Mesenchymal stem cell (in vitro differentiated cells and primary cell): ENCODE measurements around the gene CHCHD6.

Experiments
- DNase-seq: peaks from one replicate; pipeline ENCODE4 v3.0.0-alpha.2; 2013
- H2AFZ ChIP-seq: one replicate; pipeline ENCODE4 v1.6.1; 2013; ENCODE audit warnings: low read depth, mild to moderate bottlenecking, control low read depth, inconsistent platforms, low read length, moderate library complexity
- H2AK5ac ChIP-seq: 2 replicates; pipeline ENCODE4 v1.6.1; 2013; ENCODE audit warnings: low read length, moderate library complexity, mild to moderate bottlenecking, inconsistent platforms; ENCODE audit not compliant: severe bottlenecking
- H2BK120ac ChIP-seq: one replicate; pipeline ENCODE4 v1.6.1; 2013; ENCODE audit warnings: low read depth, mild to moderate bottlenecking, inconsistent platforms, low read length, moderate library complexity
- H2BK12ac ChIP-seq, 2 experiments: one replicate each; pipeline ENCODE4 v1.6.1; 2013; ENCODE audit warnings: inconsistent platforms in 2 of 2, low read length in 2 of 2, mild to moderate bottlenecking in 2 of 2, moderate library complexity in 2 of 2, control low read depth in 1 of 2
- H2BK15ac ChIP-seq: one replicate; pipeline ENCODE4 v1.6.1; 2013; ENCODE audit warnings: mild to moderate bottlenecking, low read depth, inconsistent platforms; ENCODE audit not compliant: poor library complexity, severe bottlenecking
- H2BK5ac ChIP-seq: 2 replicates; pipeline ENCODE4 v1.6.1; 2013; ENCODE audit warnings: low read depth, mild to moderate bottlenecking, low read length, control low read depth, inconsistent platforms; ENCODE audit not compliant: poor library complexity, severe bottlenecking
- H3K14ac ChIP-seq, 2 experiments: one replicate each; pipeline ENCODE4 v1.6.1; 2013; ENCODE audit warnings: inconsistent platforms in 2 of 2, low read length in 2 of 2, control low read depth in 1 of 2, mild to moderate bottlenecking in 1 of 2, moderate library complexity in 1 of 2
- H3K18ac ChIP-seq, 2 experiments: one replicate each; pipeline ENCODE4 v1.6.1; 2013; ENCODE audit warnings: inconsistent platforms in 2 of 2, low read length in 2 of 2, control low read depth in 1 of 2, low read depth in 1 of 2, mild to moderate bottlenecking in 1 of 2
- H3K23ac ChIP-seq, 2 experiments: one replicate each; pipeline ENCODE4 v1.6.1; 2013; ENCODE audit warnings: inconsistent platforms in 2 of 2, low read length in 2 of 2, mild to moderate bottlenecking in 2 of 2, moderate library complexity in 2 of 2, control low read depth in 1 of 2
- H3K27ac ChIP-seq: 2 replicates; pipeline ENCODE4 v1.5.1; 2013; ENCODE audit warnings: mild to moderate bottlenecking, moderate library complexity, low read length, control low read depth, inconsistent platforms; ENCODE audit not compliant: poor library complexity, severe bottlenecking
- H3K27me3 ChIP-seq, 2 experiments: 2 replicates each; pipeline versions ENCODE4 v1.6.1 to v1.7.0; 2013; ENCODE audit warnings: low read length in 2 of 2, mild to moderate bottlenecking in 2 of 2, moderate library complexity in 2 of 2, control low read depth in 1 of 2, inconsistent platforms in 1 of 2; ENCODE audit not compliant: control insufficient read depth in 1 of 2, insufficient read depth in 1 of 2
- H3K36me3 ChIP-seq, 2 experiments: 2 replicates each; pipeline versions ENCODE4 v1.6.1 to v1.7.0; 2013; ENCODE audit warnings: low read length in 2 of 2, control low read depth in 1 of 2, inconsistent platforms in 1 of 2, low read depth in 1 of 2, mild to moderate bottlenecking in 1 of 2; ENCODE audit not compliant: insufficient read depth in 2 of 2, control insufficient read depth in 1 of 2
- H3K4ac ChIP-seq, 2 experiments: one replicate each; pipeline ENCODE4 v1.6.1; 2013; ENCODE audit warnings: inconsistent platforms in 2 of 2, low read length in 2 of 2, mild to moderate bottlenecking in 2 of 2, moderate library complexity in 2 of 2, control low read depth in 1 of 2, low read depth in 1 of 2
- H3K4me1 ChIP-seq: 2 replicates; pipeline ENCODE4 v1.6.1; 2013; ENCODE audit warnings: low read depth, low read length, control low read depth; ENCODE audit not compliant: control insufficient read depth, insufficient read depth
- H3K4me2 ChIP-seq: 2 replicates; pipeline ENCODE4 v1.6.1; 2013; ENCODE audit warnings: low read length, mild to moderate bottlenecking, inconsistent platforms; ENCODE audit not compliant: poor library complexity, severe bottlenecking
- H3K4me3 ChIP-seq, 2 experiments: 2 replicates each; pipeline versions ENCODE4 v1.5.1 to v1.7.0; 2013; ENCODE audit warnings: low read length in 2 of 2, mild to moderate bottlenecking in 2 of 2, control low read depth in 1 of 2, low read depth in 1 of 2; ENCODE audit not compliant: insufficient read depth in 1 of 2
- H3K79me1 ChIP-seq: replicated peaks from 2 replicates; pipeline ENCODE4 v1.6.1; 2013; ENCODE audit warnings: mild to moderate bottlenecking, control low read depth, low read length, inconsistent platforms; ENCODE audit not compliant: poor library complexity, severe bottlenecking
- H3K9ac ChIP-seq: 2 replicates; pipeline ENCODE4 v1.7.0; 2013; ENCODE audit warnings: mild to moderate bottlenecking, low read length, moderate library complexity
- H3K9me3 ChIP-seq: 2 replicates; pipeline ENCODE4 v1.7.0; 2013; ENCODE audit warnings: mild to moderate bottlenecking, low read length; ENCODE audit not compliant: control insufficient read depth
- H4K8ac ChIP-seq: one replicate; pipeline ENCODE4 v1.6.1; 2013; ENCODE audit warnings: inconsistent platforms, mild to moderate bottlenecking, low read length, moderate library complexity
- H4K91ac ChIP-seq: one replicate; pipeline ENCODE4 v1.6.1; 2013; ENCODE audit warnings: mild to moderate bottlenecking, low read length, inconsistent platforms
- WGBS: methylation state at CpG from one replicate; pipeline ENCODE4 v1.1.7; 2013; ENCODE audit warnings: mixed read lengths; 5-methylcytosine and 5-hydroxymethylcytosine counted together

CHCHD6 gene

DNA sequence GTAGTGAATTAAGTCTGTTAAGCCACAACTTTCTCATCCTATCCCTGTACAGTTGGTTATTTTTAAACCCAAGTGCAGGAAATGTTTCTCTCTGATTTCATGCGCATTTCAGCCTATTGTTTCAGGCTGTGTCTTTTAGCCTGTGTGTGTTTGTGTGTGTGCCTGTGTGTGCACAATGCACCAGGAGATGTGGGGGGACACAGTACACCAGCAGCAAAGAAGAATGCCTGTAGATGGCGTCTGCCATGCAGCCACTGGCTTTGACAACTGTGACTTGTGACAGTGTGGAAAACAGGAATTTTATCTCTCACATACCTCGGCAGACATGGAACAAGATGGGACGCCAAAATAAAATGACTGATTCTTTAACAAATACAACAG lies 235.3 kb downstream of the CHCHD6 start:
- Histone ChIP-seq H3K4ac (no peak overlapping the region), H2AFZ (no peak overlapping the region), H2AK5ac (no peak overlapping the region), H2BK12ac (peak overlapping the region in 1 of 2 experiments; percentile 15), H3K9me3 (no peaks in the 10 kb centered on the region), H2BK120ac (no peak overlapping the region), H3K14ac (no peak overlapping the region), H3K4me2 (no peak overlapping the region), H3K36me3 (no peaks in the 10 kb centered on the region), H3K4me1 (peaks cover 10% of the 10 kb centered on the region), H4K91ac (no peak overlapping the region), H3K9ac (no peak overlapping the region), H4K8ac (peak overlapping the region; percentile 16), H3K79me1 (no peaks in the 10 kb centered on the region), H2BK5ac (no peak overlapping the region), H3K27ac (no peak overlapping the region), H3K4me3 (no peak overlapping the region), H2BK15ac (no peak overlapping the region), H3K23ac (no peak overlapping the region), H3K27me3 (no peaks in the 10 kb centered on the region), H3K18ac (peak overlapping the region in 1 of 2 experiments; percentile 16)
- peak; percentile 12 for DNase-seq
- 63% methylated on average over 4 of the region's 4 CpGs for WGBS

DNA sequence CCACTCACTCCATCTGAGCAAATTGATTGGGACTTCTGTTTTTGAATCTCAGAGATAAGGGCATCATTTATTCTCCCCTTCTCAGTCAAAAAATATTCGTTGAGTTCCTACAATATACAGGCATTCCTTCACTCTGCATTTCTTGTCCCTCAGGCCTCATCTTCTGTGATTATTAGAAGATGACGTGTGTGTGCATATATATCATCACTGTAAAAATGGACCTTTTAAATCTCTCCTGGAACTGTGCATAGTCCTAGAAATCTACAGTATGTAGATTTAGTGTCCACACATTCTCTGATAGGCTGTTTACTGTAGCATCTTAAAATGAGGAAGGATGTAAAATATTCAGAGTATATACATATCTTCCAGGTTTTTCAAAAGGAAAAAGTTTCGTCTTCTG lies 235.7 kb downstream of the CHCHD6 start:
- H3K18ac ChIP-seq = no peak overlapping the region
- no peak overlapping the region for H3K27ac ChIP-seq
- no peaks in the 10 kb centered on the region for H3K36me3 ChIP-seq
- no peak overlapping the region for H2BK5ac ChIP-seq
- H2AK5ac ChIP-seq = no peak overlapping the region
- H3K79me1 ChIP-seq = no peaks in the 10 kb centered on the region
- H3K9ac ChIP-seq = no peak overlapping the region
- H3K4me3 ChIP-seq = no peak overlapping the region
- H3K4me2 ChIP-seq = no peak overlapping the region
- no peak overlapping the region for H3K23ac ChIP-seq
- DNase-seq = no peak
- peaks cover 10% of the 10 kb centered on the region for H3K4me1 ChIP-seq
- no peaks in the 10 kb centered on the region for H3K27me3 ChIP-seq
- no peak overlapping the region for H3K14ac ChIP-seq
- no peak overlapping the region for H4K91ac ChIP-seq
- no peak overlapping the region for H3K4ac ChIP-seq
- no peak overlapping the region for H2BK12ac ChIP-seq
- no peak overlapping the region for H2BK15ac ChIP-seq
- no peak overlapping the region for H2AFZ ChIP-seq
- no peak overlapping the region for H2BK120ac ChIP-seq
- no peak overlapping the region for H4K8ac ChIP-seq
- H3K9me3 ChIP-seq = no peaks in the 10 kb centered on the region
- WGBS = no CpG with 5 or more reads among the region's 3 CpGs

DNA sequence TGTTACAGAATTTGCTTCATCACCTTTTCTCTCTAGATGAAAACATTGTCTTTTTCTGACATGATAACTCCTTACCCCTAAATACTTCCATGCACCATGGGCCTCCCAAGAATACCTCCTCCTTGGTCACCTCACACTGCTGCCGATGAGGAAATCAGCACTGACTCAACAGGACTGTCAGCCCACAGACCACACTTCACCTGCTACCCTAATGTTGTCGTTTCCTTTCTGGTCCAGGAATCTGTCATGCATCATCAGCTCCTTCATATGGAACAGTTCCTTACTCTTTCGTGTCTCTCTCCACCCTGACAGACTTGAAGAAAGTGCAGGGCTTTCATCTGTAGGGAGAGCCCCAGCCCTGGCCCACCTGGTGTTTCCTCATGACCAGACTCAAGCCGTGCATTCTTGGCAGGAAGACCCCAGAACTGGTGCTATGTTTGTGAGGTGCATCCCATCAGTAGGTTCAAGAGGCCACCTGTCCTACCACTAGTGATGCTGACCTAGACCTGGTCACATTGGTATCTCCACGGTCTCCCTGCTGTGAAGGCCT lies 237.8 kb downstream of the CHCHD6 start:
- Histone ChIP-seq H3K36me3 (no peaks in the 10 kb centered on the region), H3K79me1 (no peaks in the 10 kb centered on the region), H2AFZ (no peak overlapping the region), H3K27ac (no peak overlapping the region), H3K4me3 (no peak overlapping the region), H3K23ac (no peak overlapping the region), H2BK5ac (no peak overlapping the region), H3K4me2 (no peak overlapping the region), H3K14ac (no peak overlapping the region), H3K4ac (no peak overlapping the region), H3K9me3 (no peaks in the 10 kb centered on the region), H4K91ac (no peak overlapping the region), H2BK15ac (no peak overlapping the region), H3K27me3 (no peaks in the 10 kb centered on the region), H2AK5ac (no peak overlapping the region), H3K4me1 (peaks cover 10% of the 10 kb centered on the region), H3K18ac (no peak overlapping the region), H4K8ac (no peak overlapping the region), H2BK120ac (no peak overlapping the region), H3K9ac (no peak overlapping the region), H2BK12ac (no peak overlapping the region)
- WGBS = 81% methylated on average over 4 of the region's 5 CpGs
- DNase-seq = no peak

DNA sequence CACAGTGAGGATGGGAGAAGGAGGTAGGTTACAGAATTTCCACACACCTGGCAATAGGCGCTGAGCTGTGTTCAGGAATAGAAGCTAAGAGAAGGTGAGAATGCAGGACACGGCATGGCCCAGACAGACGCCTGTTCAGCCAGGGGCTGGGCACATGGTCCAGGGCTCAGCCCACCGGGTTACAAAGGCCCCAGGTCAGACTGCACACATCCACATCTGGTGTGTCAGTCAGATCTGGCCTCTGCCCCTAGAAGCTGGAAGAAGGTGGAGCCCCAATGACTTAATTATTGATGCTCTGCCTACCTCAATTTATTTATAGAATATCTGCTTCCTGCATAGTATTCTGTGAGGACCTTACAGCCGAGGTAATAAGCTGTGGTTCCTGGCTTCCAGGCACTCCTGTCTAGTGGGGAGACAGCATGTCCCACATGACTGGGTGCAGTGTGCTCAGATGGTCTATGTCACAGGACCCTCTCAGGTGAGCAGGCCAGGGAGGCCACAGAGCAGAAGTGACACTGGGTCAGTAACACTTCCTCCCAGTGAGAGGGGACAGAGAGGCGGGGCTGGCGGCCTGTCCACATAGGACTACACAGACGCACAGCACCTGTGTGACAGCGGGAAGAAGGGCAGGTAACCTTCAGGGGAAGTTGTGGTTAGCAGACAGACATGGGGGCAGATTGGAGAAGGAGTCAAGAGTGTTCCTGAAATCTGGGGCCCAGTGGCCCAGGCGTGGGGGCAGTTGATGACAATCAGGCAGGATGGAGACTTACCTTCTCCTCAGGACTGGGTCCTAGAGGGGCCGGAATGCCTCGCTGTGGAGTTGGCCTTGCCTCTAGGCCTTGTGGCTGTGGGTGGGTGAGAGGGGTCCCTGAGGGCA lies 240.3 kb downstream of the CHCHD6 start:
- Histone ChIP-seq H3K23ac (peak overlapping the region in 1 of 2 experiments; percentile 74), H3K27me3 (no peaks in the 10 kb centered on the region), H3K4me3 (no peak overlapping the region), H2BK12ac (peak overlapping the region in 1 of 2 experiments; percentile 10), H3K27ac (no peak overlapping the region), H3K14ac (peak overlapping the region in 1 of 2 experiments; percentile 68), H3K36me3 (peaks cover 0 to 14% of the 10 kb centered on the region in 2 experiments), H3K9ac (no peak overlapping the region), H2AFZ (no peak overlapping the region), H3K79me1 (no peaks in the 10 kb centered on the region), H2AK5ac (peak overlapping the region; percentile 41), H4K91ac (peak overlapping the region; percentile 79), H3K9me3 (no peaks in the 10 kb centered on the region), H3K4ac (peak overlapping the region in 1 of 2 experiments; percentile 61), H3K4me1 (peaks cover 6% of the 10 kb centered on the region), H2BK5ac (no peak overlapping the region), H4K8ac (peak overlapping the region; percentile 38), H2BK120ac (no peak overlapping the region), H3K18ac (peak overlapping the region in 1 of 2 experiments; percentile 11), H2BK15ac (no peak overlapping the region), H3K4me2 (no peak overlapping the region)
- WGBS = 94% methylated on average over 11 of the region's 12 CpGs
- no peak for DNase-seq
